Endometrium (tissue), 2 donors: ENCODE results near the gene HTD2.

Source experiments
- FAIRE-seq: peaks from 2 replicates; lab custom pipeline; 2012; peaks lifted over from hg19 to GRCh38; lab: Jason Lieb, UNC
- donor health status: control.
- donor health status: control.

HTD2 gene

GRCh38 chr3:58292866-58293265 is 13.5 kb upstream of the HTD2 start:
- FAIRE-seq, result no peak

- no peak for FAIRE-seq
These were observed 12.8 kb upstream of the HTD2 start for GRCh38 chr3:58293516-58293915.

GRCh38 chr3:58296269-58296668 is 10.1 kb upstream of the HTD2 start:
- FAIRE-seq, result no peak

GRCh38 chr3:58296843-58297242 is 9.5 kb upstream of the HTD2 start:
- FAIRE-seq, result no peak

- no peak for FAIRE-seq
These were observed 8.1 kb upstream of the HTD2 start for GRCh38 chr3:58298190-58298589.

GRCh38 chr3:58299075-58299474 is 7.2 kb upstream of the HTD2 start:
- no peak for FAIRE-seq

- peak; percentile 83 for FAIRE-seq
These were observed 6.3 kb upstream of the HTD2 start for GRCh38 chr3:58299839-58300516.

GRCh38 chr3:58307639-58308215 is 1.4 kb downstream of the HTD2 start:
- FAIRE-seq, result no peak

- FAIRE-seq, result no peak
These were observed 2.4 kb downstream of the HTD2 start for GRCh38 chr3:58308728-58309127.

- FAIRE-seq, result no peak
These were observed 11.5 kb downstream of the HTD2 start for GRCh38 chr3:58317811-58318210.

GRCh38 chr3:58321791-58322190 is 15.5 kb downstream of the HTD2 start:
- FAIRE-seq, result no peak

- no peak for FAIRE-seq
These were observed 16.5 kb downstream of the HTD2 start for GRCh38 chr3:58322793-58323192.

GRCh38 chr3:58323529-58324390 is 17.4 kb downstream of the HTD2 start:
- no peak for FAIRE-seq

GRCh38 chr3:58324391-58325390 is 18.4 kb downstream of the HTD2 start:
- FAIRE-seq, result no peak

GRCh38 chr3:58325525-58325992 is 19.2 kb downstream of the HTD2 start:
- FAIRE-seq, result no peak

- FAIRE-seq, result no peak
These were observed 20.1 kb downstream of the HTD2 start for GRCh38 chr3:58326267-58326900.

- no peak for FAIRE-seq
These were observed 23.0 kb downstream of the HTD2 start for GRCh38 chr3:58329150-58329921.

GRCh38 chr3:58329922-58330413 is 23.6 kb downstream of the HTD2 start:
- FAIRE-seq, result no peak

- FAIRE-seq, result no peak
These were observed 25.4 kb downstream of the HTD2 start for GRCh38 chr3:58331593-58332152.

GRCh38 chr3:58332575-58333188 is 26.4 kb downstream of the HTD2 start, which contains the start of gene PXK:
TSS of gene PXK (plus strand) at chr3:58332892. CDS start at chr3:58332989, 97 bp downstream.
- FAIRE-seq, result no peak
